Measurements from ENCODE around the gene PCK1. TPM values are rescaled to one million over a fixed set of nuclear protein-coding genes. Genes with fewer than 3 reads are reported as not detected.

The PCK1 gene
- total RNA-seq, 4 donors from 2014 or later, result 16.1 to 131 (median 65.2) TPM

- TF ChIP-seq, protein P1, sequence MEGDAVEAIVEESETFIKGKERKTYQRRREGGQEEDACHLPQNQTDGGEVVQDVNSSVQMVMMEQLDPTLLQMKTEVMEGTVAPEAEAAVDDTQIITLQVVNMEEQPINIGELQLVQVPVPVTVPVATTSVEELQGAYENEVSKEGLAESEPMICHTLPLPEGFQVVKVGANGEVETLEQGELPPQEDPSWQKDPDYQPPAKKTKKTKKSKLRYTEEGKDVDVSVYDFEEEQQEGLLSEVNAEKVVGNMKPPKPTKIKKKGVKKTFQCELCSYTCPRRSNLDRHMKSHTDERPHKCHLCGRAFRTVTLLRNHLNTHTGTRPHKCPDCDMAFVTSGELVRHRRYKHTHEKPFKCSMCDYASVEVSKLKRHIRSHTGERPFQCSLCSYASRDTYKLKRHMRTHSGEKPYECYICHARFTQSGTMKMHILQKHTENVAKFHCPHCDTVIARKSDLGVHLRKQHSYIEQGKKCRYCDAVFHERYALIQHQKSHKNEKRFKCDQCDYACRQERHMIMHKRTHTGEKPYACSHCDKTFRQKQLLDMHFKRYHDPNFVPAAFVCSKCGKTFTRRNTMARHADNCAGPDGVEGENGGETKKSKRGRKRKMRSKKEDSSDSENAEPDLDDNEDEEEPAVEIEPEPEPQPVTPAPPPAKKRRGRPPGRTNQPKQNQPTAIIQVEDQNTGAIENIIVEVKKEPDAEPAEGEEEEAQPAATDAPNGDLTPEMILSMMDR (IDR thresholded peaks at IDR 0.05), result no peak
- TF ChIP-seq EP300 (IDR thresholded peaks at IDR 0.05), result no peak
- DNase-seq (ENCODE audit: low spot score in 2 of 2), result no peak
- WGBS, 2 donors, result 85 to 88% methylated on average over 11 of the region's 11 CpGs
- peaks cover 0 to 17% of the 10 kb centered on the region in 2 donors for H3K27me3 ChIP-seq
- peaks cover 0 to 12% (median 0%) of the 10 kb centered on the region in 4 donors for H3K4me1 ChIP-seq
- no peak overlapping the region for H3K27ac ChIP-seq
- no peak overlapping the region for H3K4me3 ChIP-seq
- no peaks in the 10 kb centered on the region for H3K36me3 ChIP-seq
- H3K9me3 ChIP-seq, result no peaks in the 10 kb centered on the region
These were observed 4.2 kb downstream of the PCK1 start for GRCh38 chr20:57564951-57565642.

DNA sequence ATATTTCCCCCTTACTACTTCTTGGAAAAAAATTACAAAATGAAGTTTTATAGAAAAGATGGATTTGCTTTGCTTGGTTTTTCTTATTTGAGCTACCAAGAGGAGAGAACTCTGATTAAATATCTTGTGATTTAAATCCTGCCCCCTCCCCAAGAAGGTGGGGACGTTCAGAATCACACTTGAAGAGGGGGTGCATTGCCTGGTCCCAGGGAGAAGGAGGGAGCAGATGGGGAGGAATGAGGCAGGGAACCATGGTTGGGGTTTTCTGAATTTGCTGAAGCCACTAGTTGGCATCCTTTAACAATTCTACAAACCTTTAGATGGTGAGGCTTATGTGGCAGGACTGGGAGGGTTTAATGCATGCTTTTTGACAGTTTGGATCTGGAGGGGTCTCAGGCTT is 5.5 kb downstream of the PCK1 start:
- peaks cover 0 to 16% of the 10 kb centered on the region in 2 donors for H3K27me3 ChIP-seq
- TF ChIP-seq POLR2A (IDR thresholded peaks at IDR 0.05) (no peak), EP300 (IDR thresholded peaks at IDR 0.05) (no peak)
- TF ChIP-seq, protein P1 (IDR thresholded peaks at IDR 0.05), result no peak
- H3K36me3 ChIP-seq, result no peaks in the 10 kb centered on the region
- peaks cover 0 to 15% (median 1%) of the 10 kb centered on the region in 4 donors for H3K4me1 ChIP-seq
- WGBS, 2 donors, result 11 to 18% methylated on average over 1 of the region's 1 CpG
- DNase-seq (ENCODE audit: low spot score in 2 of 2), result no peak
- no peaks in the 10 kb centered on the region for H3K9me3 ChIP-seq
- H3K4me3 ChIP-seq, result no peak overlapping the region
- H3K27ac ChIP-seq, result no peak overlapping the region

- H3K4me1 ChIP-seq, result peaks cover 0 to 15% (median 1%) of the 10 kb centered on the region in 4 donors
- DNase-seq (ENCODE audit: low spot score in 2 of 2), result no peak
- H3K27ac ChIP-seq, result no peak overlapping the region
- no peaks in the 10 kb centered on the region for H3K36me3 ChIP-seq
- no peak for TF ChIP-seq EP300 (IDR thresholded peaks at IDR 0.05)
- TF ChIP-seq, protein P1 (IDR thresholded peaks at IDR 0.05), result no peak
- H3K4me3 ChIP-seq, result no peak overlapping the region
- H3K27me3 ChIP-seq, result peaks cover 0 to 16% of the 10 kb centered on the region in 2 donors
- WGBS, 2 donors, result 77% methylated on average over 10 of the region's 10 CpGs
- H3K9me3 ChIP-seq, result no peaks in the 10 kb centered on the region
These were observed 6.0 kb downstream of the PCK1 start for GRCh38 chr20:57566803-57567459.

- Histone ChIP-seq H3K27ac (no peak overlapping the region), H3K27me3 (peaks cover 0 to 16% of the 10 kb centered on the region in 2 donors), H3K36me3 (no peaks in the 10 kb centered on the region), H3K4me1 (peaks cover 0 to 15% (median 1%) of the 10 kb centered on the region in 4 donors), H3K4me3 (no peak overlapping the region), H3K9me3 (no peaks in the 10 kb centered on the region)
- WGBS, 2 donors, result 83 to 84% methylated on average over 9 of the region's 9 CpGs
- TF ChIP-seq EP300 (IDR thresholded peaks at IDR 0.05) (no peak), POLR2A (IDR thresholded peaks at IDR 0.05) (no peak)
- TF ChIP-seq, protein P1 (IDR thresholded peaks at IDR 0.05), result no peak
- DNase-seq (ENCODE audit: low spot score in 2 of 2), result no peak
These were observed 6.7 kb downstream of the PCK1 start for GRCh38 chr20:57567471-57568079.

All from tibial nerve (tissue), 4 donors.